Measurements from ENCODE around the gene OR4D11. TPM values are rescaled to one million over a fixed set of nuclear protein-coding genes. Genes with fewer than 3 reads are reported as not detected.

The OR4D11 gene
- total RNA-seq, 1 experiment from 2014 or later, result not detected

- peak overlapping the region; percentile 41 for H3K9ac ChIP-seq (ENCODE audit: low read length)
- peak overlapping the region; percentile 74 for H3K27ac ChIP-seq (ENCODE audit: low read depth, low read length)
- H2AFZ ChIP-seq (ENCODE audit: low read depth, low read length, poor library complexity, severe bottlenecking), result peak overlapping the region; percentile 20
- H3K36me3 ChIP-seq (ENCODE audit: control insufficient read depth in 1 of 2, insufficient read depth in 2 of 2, low read length in 2 of 2), result no peaks in the 10 kb centered on the region
- DNase-seq (ENCODE audit: low read depth, low spot score) (peak; percentile 91), ATAC-seq (peak; percentile 62)
- H3K9me3 ChIP-seq (ENCODE audit: control insufficient read depth in 1 of 2, insufficient read depth in 1 of 2, low read depth in 1 of 2, low read length in 2 of 2), result no peaks in the 10 kb centered on the region
- H3K4me3 ChIP-seq (replicated peaks in 1 of 2; ENCODE audit: low read depth in 1 of 2, low read length in 2 of 2), result peak overlapping the region; percentile 34 to 40; a peak in 3 of 4 replicates
- H4K20me1 ChIP-seq (ENCODE audit: insufficient read depth), result no peaks in the 10 kb centered on the region
- ChIA-PET CTCF (interaction anchor here (1.3 to 4.7 kb wide), 2 partner anchors 9 to 13 kb away, joined by 3 to 26 read pairs; no protein-coding TSS in a partner anchor), POLR2A (interaction anchor here (0.9 kb wide), 1 partner anchor 15 kb away, joined by 5 read pairs; no protein-coding TSS in a partner anchor), RAD21 (ENCODE audit: low non-redundant PET in 1 of 2, low total read pairs in 2 of 2, uncharacterized antibody in 2 of 2, unreplicated experiment in 2 of 2) (interaction anchor here in 1 of 2 experiments (0.6 kb wide), 1 partner anchor 13 kb away, joined by 7 read pairs; no protein-coding TSS in a partner anchor)
- H3K9me2 ChIP-seq (ENCODE audit: insufficient read depth), result no peaks in the 10 kb centered on the region
- BruUV-seq (replicated peaks), result no TSS peak
- H3K4me1 ChIP-seq (ENCODE audit: control insufficient read depth in 1 of 2, insufficient read depth in 2 of 2, low read length in 2 of 2), result peaks cover 42 to 65% of the 10 kb centered on the region in 2 experiments
- TF ChIP-seq REST (IDR thresholded peaks at IDR 0.05; ENCODE audit: low read depth) (no peak), CBX3 (IDR thresholded peaks at IDR 0.05; ENCODE audit: low read depth) (peak; percentile 94), ATF3 (IDR thresholded peaks at IDR 0.05) (peak; percentile 65), MAX (IDR thresholded peaks at IDR 0.05) (peak; percentile 98), ELF1 (IDR thresholded peaks at IDR 0.05; ENCODE audit: borderline replicate concordance, low read depth) (no peak), TCF7L2 (IDR thresholded peaks at IDR 0.05; ENCODE audit: borderline replicate concordance, extremely low read depth, insufficient read depth, insufficient read length) (peak; percentile 28), FOSL1 (IDR thresholded peaks at IDR 0.05; ENCODE audit: low read depth) (peak; percentile 16; the same call in 1 of the 2 replicates), EGR1 (IDR thresholded peaks at IDR 0.05; ENCODE audit: low read depth) (peak; percentile 24; the same call in 1 of the 2 replicates), SP1 (IDR thresholded peaks at IDR 0.05; ENCODE audit: low read depth) (peak; percentile 48; the same call in 1 of the 2 replicates), YY1 (IDR thresholded peaks at IDR 0.05; ENCODE audit: extremely low read depth, insufficient replicate concordance, low read depth, low read length) (peak; percentile 72), ZFX (IDR thresholded peaks at IDR 0.05) (no peak), CEBPB (IDR thresholded peaks at IDR 0.05; ENCODE audit: low read depth) (peak; percentile 79)
- H3K27me3 ChIP-seq (ENCODE audit: insufficient read depth, low read length), result no peaks in the 10 kb centered on the region
- intact Hi-C loops (cut with micrococcal nuclease), result loop anchor here (1.0 to 10.0 kb wide), 4 partner anchors 9 to 1886 kb away; partner anchors contain the start of genes STX3 and ZDHHC5
- no peaks in the 10 kb centered on the region for H3K79me2 ChIP-seq (ENCODE audit: insufficient read depth, low read length)
- peak overlapping the region; percentile 59 for H3K4me2 ChIP-seq (ENCODE audit: low read length)
These were observed 47.7 kb downstream of the OR4D11 start for GRCh38 chr11:59550842-59551658.
